ENCODE data around the gene CXXC5.

The CXXC5 gene

DNA sequence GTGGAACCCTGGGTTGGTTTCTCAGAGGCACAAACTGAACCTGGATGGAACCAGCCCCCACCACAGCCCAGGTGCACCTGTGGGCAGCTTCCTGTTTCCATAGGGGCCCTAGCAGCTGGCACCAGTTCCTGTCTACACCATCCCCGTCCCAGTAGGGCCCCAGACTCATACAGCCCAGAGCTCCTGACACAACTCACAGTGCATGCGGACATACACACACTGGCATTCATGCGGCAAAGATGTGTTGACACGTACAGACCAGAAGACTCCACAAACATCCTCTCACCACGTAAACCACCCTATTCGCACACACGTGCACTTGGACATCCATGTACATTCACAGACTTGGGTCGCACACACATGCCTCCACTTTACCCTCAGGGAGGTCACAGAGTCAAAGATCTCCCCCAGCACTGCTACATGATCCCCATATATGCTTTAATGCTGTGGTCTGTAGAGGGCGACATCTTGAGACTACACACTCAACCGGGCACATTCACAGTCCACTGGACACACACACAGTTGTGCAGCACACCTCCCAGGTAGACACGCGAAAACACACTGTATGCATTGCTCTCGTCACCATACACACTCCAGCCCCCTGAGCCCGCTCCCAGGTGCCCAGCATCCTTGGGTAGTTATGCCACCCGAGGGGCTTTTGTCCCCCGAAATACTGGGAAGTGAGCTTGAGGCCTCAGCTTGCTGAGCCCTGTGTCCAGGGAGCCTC is 22.4 kb downstream of the CXXC5 start:
- DNase-seq (ENCODE audit: low read depth): peak; percentile 78
- H3K4me3 ChIP-seq (ENCODE audit: low read depth, low read length): peak overlapping the region; percentile 65
- TF ChIP-seq, protein P1, sequence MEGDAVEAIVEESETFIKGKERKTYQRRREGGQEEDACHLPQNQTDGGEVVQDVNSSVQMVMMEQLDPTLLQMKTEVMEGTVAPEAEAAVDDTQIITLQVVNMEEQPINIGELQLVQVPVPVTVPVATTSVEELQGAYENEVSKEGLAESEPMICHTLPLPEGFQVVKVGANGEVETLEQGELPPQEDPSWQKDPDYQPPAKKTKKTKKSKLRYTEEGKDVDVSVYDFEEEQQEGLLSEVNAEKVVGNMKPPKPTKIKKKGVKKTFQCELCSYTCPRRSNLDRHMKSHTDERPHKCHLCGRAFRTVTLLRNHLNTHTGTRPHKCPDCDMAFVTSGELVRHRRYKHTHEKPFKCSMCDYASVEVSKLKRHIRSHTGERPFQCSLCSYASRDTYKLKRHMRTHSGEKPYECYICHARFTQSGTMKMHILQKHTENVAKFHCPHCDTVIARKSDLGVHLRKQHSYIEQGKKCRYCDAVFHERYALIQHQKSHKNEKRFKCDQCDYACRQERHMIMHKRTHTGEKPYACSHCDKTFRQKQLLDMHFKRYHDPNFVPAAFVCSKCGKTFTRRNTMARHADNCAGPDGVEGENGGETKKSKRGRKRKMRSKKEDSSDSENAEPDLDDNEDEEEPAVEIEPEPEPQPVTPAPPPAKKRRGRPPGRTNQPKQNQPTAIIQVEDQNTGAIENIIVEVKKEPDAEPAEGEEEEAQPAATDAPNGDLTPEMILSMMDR (IDR thresholded peaks at IDR 0.05; ENCODE audit: low read depth, low read length, missing control alignments): peak; percentile 57

DNA sequence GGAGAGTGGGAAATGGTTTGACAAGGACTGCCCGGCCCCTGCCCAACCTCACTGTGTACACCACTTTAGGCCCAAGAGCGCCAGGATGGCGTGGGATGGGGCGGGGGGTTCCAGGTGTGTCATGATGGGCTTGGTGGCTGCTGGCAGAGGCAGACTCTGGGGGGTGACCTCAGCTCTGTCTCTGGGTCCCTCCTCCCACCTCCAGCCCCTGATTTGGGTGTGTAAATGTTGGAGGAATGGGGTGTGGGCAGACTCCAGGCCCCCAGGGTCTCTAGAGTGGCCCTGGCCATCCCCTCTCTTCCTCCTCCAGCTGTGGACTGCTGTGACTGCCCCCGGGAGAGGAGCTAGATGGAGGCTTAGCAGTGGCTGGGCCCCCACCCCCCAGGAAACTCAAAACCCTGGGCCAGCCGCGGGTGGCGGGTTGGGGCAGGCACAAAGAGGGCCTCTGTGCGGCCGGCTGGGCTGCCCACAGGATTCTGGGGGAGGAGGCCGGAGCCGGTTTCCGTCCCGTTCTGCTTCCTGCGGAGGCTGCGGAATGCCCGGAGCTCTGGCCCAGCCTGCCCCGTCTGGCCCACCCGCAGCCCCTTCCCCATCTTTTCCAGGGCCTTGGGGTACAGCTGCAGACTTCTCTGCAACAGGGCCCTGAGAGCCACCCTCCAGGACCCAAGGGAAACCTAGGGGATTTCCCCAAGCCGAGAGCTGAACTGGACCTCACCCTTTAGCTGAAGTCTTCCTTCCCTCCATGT is 23.1 kb downstream of the CXXC5 start:
- TF ChIP-seq, protein P1 (IDR thresholded peaks at IDR 0.05; ENCODE audit: low read depth, low read length, missing control alignments): no peak
- DNase-seq (ENCODE audit: low read depth): no peak
- H3K4me3 ChIP-seq (ENCODE audit: low read depth, low read length): peak overlapping the region; percentile 65

DNA sequence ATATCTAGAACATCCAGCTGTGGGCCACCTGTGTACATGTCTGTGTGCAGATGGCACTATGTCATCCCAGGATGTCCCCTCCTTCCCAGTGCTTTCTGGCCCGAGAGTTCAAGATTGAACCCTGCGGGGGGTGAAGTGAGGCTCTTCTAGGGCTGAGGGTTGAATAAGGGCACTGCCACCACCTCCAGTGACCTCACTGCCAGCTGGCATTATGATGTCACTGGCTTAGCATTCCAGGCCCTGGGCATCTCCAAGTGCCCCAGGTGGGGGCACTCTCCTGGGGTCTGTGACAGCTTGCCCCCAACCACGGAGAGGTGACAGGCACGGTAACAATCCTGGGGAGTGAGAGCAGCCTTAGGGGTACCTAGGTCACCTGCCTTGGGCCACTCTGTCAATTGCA is 27.1 kb downstream of the CXXC5 start:
- no peak overlapping the region for H3K4me3 ChIP-seq (ENCODE audit: low read depth, low read length)
- DNase-seq (ENCODE audit: low read depth): no peak
- TF ChIP-seq, protein P1 (IDR thresholded peaks at IDR 0.05; ENCODE audit: low read depth, low read length, missing control alignments): no peak

DNA sequence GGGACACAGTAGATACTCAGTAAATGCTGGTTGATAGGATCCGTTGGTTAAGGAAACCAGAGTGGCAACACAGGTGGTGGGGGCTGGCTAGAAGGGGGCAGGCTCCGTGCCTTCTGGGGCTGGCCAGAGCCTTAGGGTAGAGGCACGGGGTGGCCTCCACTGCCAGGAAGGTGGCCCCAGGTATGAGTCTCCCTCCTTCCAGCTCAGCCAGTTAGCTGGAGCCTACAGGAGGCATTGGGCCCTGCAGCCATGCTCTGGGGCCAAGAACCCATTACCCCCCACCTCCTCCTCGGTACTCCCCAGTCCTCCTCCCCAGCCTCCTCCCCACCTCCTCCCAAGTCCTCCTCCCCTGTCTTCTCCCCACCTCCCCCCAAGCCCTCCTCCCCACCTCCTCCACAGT is 27.7 kb downstream of the CXXC5 start:
- no peak overlapping the region for H3K4me3 ChIP-seq (ENCODE audit: low read depth, low read length)
- no peak for DNase-seq (ENCODE audit: low read depth)
- TF ChIP-seq, protein P1 (IDR thresholded peaks at IDR 0.05; ENCODE audit: low read depth, low read length, missing control alignments): no peak

DNA sequence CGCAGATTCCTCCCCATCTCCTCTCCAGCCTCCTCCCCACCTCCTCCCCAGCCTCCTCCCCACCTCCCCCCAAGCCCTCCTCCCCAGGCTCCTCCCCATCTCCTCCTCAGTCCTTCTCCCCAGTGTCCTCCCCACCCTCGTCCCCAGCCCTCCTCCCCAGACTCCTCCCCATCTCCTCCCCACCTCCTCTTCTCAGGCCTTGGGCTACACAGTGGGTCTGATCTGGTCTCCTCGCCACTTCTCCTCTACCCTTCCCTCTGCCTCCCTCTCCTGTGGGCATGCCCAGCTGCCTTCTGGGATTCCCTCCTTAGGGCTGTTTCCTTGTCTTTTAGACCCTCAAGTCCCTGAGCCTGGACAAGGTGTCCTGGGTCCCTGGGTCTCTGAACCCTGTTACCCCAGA is 28.3 kb downstream of the CXXC5 start:
- H3K4me3 ChIP-seq (ENCODE audit: low read depth, low read length): no peak overlapping the region
- TF ChIP-seq, protein P1 (IDR thresholded peaks at IDR 0.05; ENCODE audit: low read depth, low read length, missing control alignments): no peak
- DNase-seq (ENCODE audit: low read depth): no peak

DNA sequence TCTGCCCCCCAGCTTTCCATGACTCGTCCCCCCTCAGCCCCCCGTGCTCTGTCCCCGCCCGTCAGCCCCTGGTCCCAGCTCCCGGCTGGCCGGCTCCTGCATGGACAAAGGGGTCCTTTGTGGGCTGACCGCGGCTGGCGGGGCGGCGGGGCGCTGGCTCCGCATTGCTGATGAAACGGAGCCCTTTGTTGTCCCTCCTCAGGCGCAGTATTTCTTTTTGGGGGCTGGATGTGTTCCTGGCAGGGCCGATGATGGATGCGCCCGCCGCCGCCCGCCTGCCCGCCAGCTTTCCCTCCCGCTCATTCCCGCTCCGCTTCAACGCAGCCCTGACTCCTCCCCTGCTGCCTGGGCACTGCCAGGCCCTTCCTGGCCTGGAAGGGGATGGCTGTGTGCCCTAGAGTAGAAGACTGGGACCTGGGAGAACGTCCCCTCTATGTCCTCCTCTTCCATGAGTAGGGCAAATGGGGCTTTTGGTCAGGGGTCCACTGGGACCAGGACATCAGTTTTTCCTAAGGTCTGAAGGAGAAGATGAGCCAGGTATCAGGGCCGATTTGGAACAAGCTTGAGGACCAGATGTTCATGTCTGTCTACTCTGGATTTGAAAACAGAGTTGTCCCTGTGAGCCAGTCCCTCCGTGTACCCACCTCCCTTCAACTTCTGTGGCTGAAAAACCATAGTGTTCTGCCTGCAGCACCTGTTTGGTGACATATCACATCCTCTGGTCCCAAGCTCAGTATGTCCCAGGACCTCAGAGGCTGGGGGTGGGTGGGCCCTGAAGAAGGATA is 29.0 kb downstream of the CXXC5 start:
- no peak for DNase-seq (ENCODE audit: low read depth)
- H3K4me3 ChIP-seq (ENCODE audit: low read depth, low read length): no peak overlapping the region
- TF ChIP-seq, protein P1 (IDR thresholded peaks at IDR 0.05; ENCODE audit: low read depth, low read length, missing control alignments): no peak
